IMR-90 (cell line): ENCODE results near the gene GPR157. TPM values are rescaled to one million over a fixed set of nuclear protein-coding genes. Genes with fewer than 3 reads are reported as not detected.

Experiments
- ATAC-seq: fragments of 200-7000 bp; cut with Tn5 transposase; 2 replicates; pipeline ENCODE4 v1.9.1; 2020; ENCODE audit warnings: low read depth, mild to moderate bottlenecking, moderate library complexity
- BruUV-seq: library from RNA; stranded (reverse); fragments of 400-500 nt; replicated peaks from 2 replicates; lab custom pipeline; 2021; lab: Mats Ljungman, UMichigan
- CTCF ChIA-PET: fragments of 300-600 bp; formaldehyde crosslinking; extraction: SDS; loops from one replicate; lab custom pipeline; 2021; ENCODE audit warnings: antibody characterized with exemption; lab: Yijun Ruan, JAX
- POLR2A ChIA-PET: fragments of 300-600 bp; sonication (Branson Sonifier 250); formaldehyde crosslinking; loops from one replicate; lab custom pipeline; 2022; ENCODE audit warnings: antibody characterized with exemption; ENCODE audit not compliant: unreplicated experiment; lab: Charles Lee
- DNase-seq: peaks from one replicate; pipeline ENCODE4 v3.0.0; 2013
- H2AFZ ChIP-seq: replicated peaks from 2 replicates; pipeline ENCODE3; 2013; ENCODE audit warnings: low read length, mild to moderate bottlenecking; ENCODE audit not compliant: poor library complexity
- H2AK5ac ChIP-seq: 2 replicates; pipeline ENCODE4 v1.6.1; 2013; ENCODE audit warnings: low read depth, low read length, inconsistent platforms
- H2AK9ac ChIP-seq: replicated peaks from 2 replicates; pipeline ENCODE3; 2013; ENCODE audit warnings: mild to moderate bottlenecking, low read depth, low read length, moderate library complexity; ENCODE audit not compliant: poor library complexity
- H2BK120ac ChIP-seq: 2 replicates; pipeline ENCODE4 v1.6.1; 2013; ENCODE audit warnings: low read depth, low read length, inconsistent platforms
- H2BK15ac ChIP-seq: 3 replicates; pipeline ENCODE4 v1.6.1; 2013; ENCODE audit warnings: low read depth, low read length, inconsistent platforms
- H2BK20ac ChIP-seq: 2 replicates; pipeline ENCODE4 v1.6.1; 2013; ENCODE audit warnings: low read depth, mild to moderate bottlenecking, inconsistent platforms, low read length, moderate library complexity
- H2BK5ac ChIP-seq: 2 replicates; pipeline ENCODE4 v1.6.1; 2013; ENCODE audit warnings: mild to moderate bottlenecking, low read depth, low read length, inconsistent platforms; ENCODE audit not compliant: poor library complexity, severe bottlenecking
- H3K14ac ChIP-seq: replicated peaks from 2 replicates; pipeline ENCODE4 v1.6.1; 2013; ENCODE audit warnings: low read depth, low read length, inconsistent platforms
- H3K18ac ChIP-seq: 2 replicates; pipeline ENCODE4 v1.6.1; 2013; ENCODE audit warnings: low read depth, low read length, control low read depth
- H3K23ac ChIP-seq: 2 replicates; pipeline ENCODE4 v1.6.1; 2013; ENCODE audit warnings: low read depth, low read length, inconsistent platforms
- H3K27ac ChIP-seq: 2 replicates; pipeline ENCODE4 v1.5.1; 2013; ENCODE audit warnings: mild to moderate bottlenecking, control low read depth, low read length; ENCODE audit not compliant: insufficient read depth
- H3K27me3 ChIP-seq: 2 replicates; pipeline ENCODE4 v1.6.1; 2013; ENCODE audit warnings: low read length; ENCODE audit not compliant: control insufficient read depth, insufficient read depth
- H3K36me3 ChIP-seq: 2 replicates; pipeline ENCODE4 v1.6.1; 2013; ENCODE audit warnings: low read length, mixed read lengths; ENCODE audit not compliant: control insufficient read depth, insufficient read depth
- H3K4ac ChIP-seq: 2 replicates; pipeline ENCODE4 v1.6.1; 2013; ENCODE audit warnings: low read depth, low read length, inconsistent platforms
- H3K4me1 ChIP-seq: 2 replicates; pipeline ENCODE4 v1.6.1; 2013; ENCODE audit warnings: low read length, mixed read lengths; ENCODE audit not compliant: control insufficient read depth, insufficient read depth
- H3K4me2 ChIP-seq: 2 replicates; pipeline ENCODE4 v1.6.1; 2013; ENCODE audit warnings: low read depth, mild to moderate bottlenecking, control low read depth, low read length, moderate library complexity
- H3K4me3 ChIP-seq: 2 replicates; pipeline ENCODE4 v1.5.1; 2013; ENCODE audit warnings: low read depth, mild to moderate bottlenecking, control low read depth, low read length, moderate library complexity; ENCODE audit not compliant: insufficient read depth
- H3K56ac ChIP-seq: 2 replicates; pipeline ENCODE4 v1.6.1; 2013; ENCODE audit warnings: low read length, inconsistent platforms; ENCODE audit not compliant: insufficient read depth; ENCODE audit errors: extremely low read depth
- H3K79me1 ChIP-seq, 2 experiments: 2 replicates each; pipeline ENCODE4 v1.6.1; 2013; ENCODE audit warnings: low read length in 2 of 2, inconsistent platforms in 1 of 2, low read depth in 1 of 2
- H3K9ac ChIP-seq: 2 replicates; pipeline ENCODE4 v1.6.1; 2013; ENCODE audit warnings: low read depth, low read length, control low read depth
- H3K9me1 ChIP-seq: 2 replicates; pipeline ENCODE4 v1.6.1; 2013; ENCODE audit warnings: low read length, inconsistent platforms; ENCODE audit not compliant: insufficient read depth
- H3K9me3 ChIP-seq: 2 replicates; pipeline ENCODE4 v1.6.1; 2013; ENCODE audit warnings: low read length; ENCODE audit not compliant: control insufficient read depth, insufficient read depth
- H4K20me1 ChIP-seq: 2 replicates; pipeline ENCODE4 v1.6.1; 2013; ENCODE audit warnings: low read length, inconsistent platforms; ENCODE audit not compliant: insufficient read depth
- H4K5ac ChIP-seq: 2 replicates; pipeline ENCODE4 v1.6.1; 2013; ENCODE audit warnings: mild to moderate bottlenecking, low read depth, low read length, control low read depth
- H4K8ac ChIP-seq, 2 experiments: 2 replicates each; pipeline ENCODE4 v1.6.1; 2013; ENCODE audit warnings: low read depth in 2 of 2, low read length in 2 of 2, control low read depth in 1 of 2, inconsistent platforms in 1 of 2
- H4K91ac ChIP-seq: 2 replicates; pipeline ENCODE4 v1.6.1; 2013; ENCODE audit warnings: low read depth, low read length, inconsistent platforms; ENCODE audit not compliant: insufficient read depth
- BHLHE40 ChIP-seq: fragments of 150-350 bp; IDR thresholded peaks from 2 replicates; pipeline ENCODE4 v1.6.1; 2016; ENCODE audit warnings: mild to moderate bottlenecking, low read depth, low read length
- CEBPB ChIP-seq: IDR thresholded peaks from 2 replicates; pipeline ENCODE4 v1.6.1; 2012; ENCODE audit warnings: low read depth, low read length, improper control_type of control experiment
- CHD1 ChIP-seq: IDR thresholded peaks from 2 replicates; pipeline ENCODE4 v1.6.1; 2012; ENCODE audit warnings: low read depth, low read length, improper control_type of control experiment
- CTCF ChIP-seq: conservative IDR thresholded peaks from 2 replicates; pipeline ENCODE4 v1.5.1; 2012; ENCODE audit warnings: mild to moderate bottlenecking, low read depth, low read length, improper control_type of control experiment
- ELK1 ChIP-seq: fragments of 150-350 bp; IDR thresholded peaks from 2 replicates; pipeline ENCODE4 v1.6.1; 2016; ENCODE audit warnings: low read depth, mild to moderate bottlenecking, low read length, moderate library complexity, borderline replicate concordance
- MAFK ChIP-seq: IDR thresholded peaks from 2 replicates; pipeline ENCODE4 v1.6.1; 2012; ENCODE audit warnings: low read depth, low read length, improper control_type of control experiment
- MAZ ChIP-seq: IDR thresholded peaks from 2 replicates; pipeline ENCODE4 v1.6.1; 2012; ENCODE audit warnings: low read depth, mild to moderate bottlenecking, low read length, improper control_type of control experiment, moderate library complexity, borderline replicate concordance
- MXI1 ChIP-seq: IDR thresholded peaks from 2 replicates; pipeline ENCODE4 v1.6.1; 2012; ENCODE audit warnings: low read depth, mild to moderate bottlenecking, low read length, moderate library complexity, borderline replicate concordance
- NFE2L2 ChIP-seq: fragments of 150-350 bp; IDR thresholded peaks from 2 replicates; pipeline ENCODE4 v1.6.1; 2016; ENCODE audit warnings: low read depth, mild to moderate bottlenecking, low read length
- POLR2A ChIP-seq: IDR thresholded peaks from 2 replicates; pipeline ENCODE4 v1.6.1; 2012; ENCODE audit warnings: mild to moderate bottlenecking, low read depth, low read length
- RAD21 ChIP-seq: IDR thresholded peaks from 2 replicates; pipeline ENCODE4 v1.6.1; 2012; ENCODE audit warnings: low read length, improper control_type of control experiment
- RCOR1 ChIP-seq: IDR thresholded peaks from 2 replicates; pipeline ENCODE4 v1.6.1; 2012; ENCODE audit warnings: mild to moderate bottlenecking, low read length, improper control_type of control experiment; ENCODE audit not compliant: insufficient replicate concordance
- RFX5 ChIP-seq: IDR thresholded peaks from 2 replicates; pipeline ENCODE4 v1.8.0; 2012; ENCODE audit warnings: low read depth, mild to moderate bottlenecking, low read length, moderate library complexity
- SMC3 ChIP-seq: fragments of 150-350 bp; IDR thresholded peaks from 2 replicates; pipeline ENCODE4 v1.6.1; 2016; ENCODE audit warnings: low read depth, mild to moderate bottlenecking, antibody characterized with exemption, low read length, moderate library complexity
- WGBS, 2 experiments: methylation state at CpG; one replicate each; pipeline versions ENCODE4 v1.1.5 to v1.1.7; 2013; ENCODE audit warnings: missing lambda C conversion rate in 2 of 2; ENCODE audit not compliant: insufficient read length in 1 of 2; ENCODE audit errors: extremely low coverage in 2 of 2; 5-methylcytosine and 5-hydroxymethylcytosine counted together
- dilution Hi-C: fragments of 300-500 bp; cut with HindIII; formaldehyde crosslinking; loops from one replicate; pipeline ENCODE4 v1.14.3; 2018; ENCODE audit warnings: low sequenced_read_pairs; ENCODE audit not compliant: unreplicated experiment
- in situ Hi-C: fragments of 300-500 bp; cut with MboI; formaldehyde crosslinking; loops from 3 replicates; pipeline ENCODE4 v1.14.3; 2019; ENCODE audit warnings: low sequenced_read_pairs, inconsistent platforms, mixed read lengths
- intact Hi-C: fragments of 100-400 bp; cut with micrococcal nuclease; formaldehyde crosslinking; loops from 2 replicates; pipeline ENCODE4 v1.10.0; 2022
- polyA plus RNA-seq, 3 experiments: library from polyadenylated mRNA; depleted of rRNA; stranded (reverse); fragments of >200 nt; gene quantifications; 2 replicates each; pipeline ENCODE4 v1.2.3, GENCODE V29; 2012; ENCODE audit warnings: low replicate concordance in 1 of 3
- total RNA-seq: library from RNA; depleted of rRNA; stranded (reverse); fragments of >200 nt; gene quantifications from 2 replicates; pipeline ENCODE4 v1.2.3, GENCODE V29; 2012

Gene GPR157
- total and polyA plus RNA-seq, 2 of the 4 experiments (the other 2 are of a cell fraction) = 1.8 to 2.7 TPM

GRCh38 chr1:9052272-9053049, 76.4 kb downstream of the GPR157 start:
- H4K8ac ChIP-seq = no peak overlapping the region
- H3K79me1 ChIP-seq = no peaks in the 10 kb centered on the region
- H4K91ac ChIP-seq = no peak overlapping the region
- H3K27ac ChIP-seq = no peak overlapping the region
- H3K4ac ChIP-seq = no peak overlapping the region
- H2AK9ac ChIP-seq = no peak overlapping the region
- POLR2A ChIA-PET = no interaction called here
- intact Hi-C loops = no loop called here
- no peaks in the 10 kb centered on the region for H4K20me1 ChIP-seq
- no peak overlapping the region for H2BK20ac ChIP-seq
- no peak overlapping the region for H4K5ac ChIP-seq
- in situ Hi-C loops = no loop called here
- H3K18ac ChIP-seq = no peak overlapping the region
- no peak for ATAC-seq
- peaks cover 25% of the 10 kb centered on the region for H3K27me3 ChIP-seq
- H2AK5ac ChIP-seq = no peak overlapping the region
- no peaks in the 10 kb centered on the region for H3K9me1 ChIP-seq
- CTCF ChIA-PET = no interaction called here
- no TSS peak for BruUV-seq
- TF ChIP-seq RCOR1 (no peak), NFE2L2 (no peak), CEBPB (no peak), CTCF (no peak), POLR2A (no peak), RAD21 (no peak), MAZ (no peak), MXI1 (no peak), RFX5 (no peak), ELK1 (no peak), CHD1 (no peak), BHLHE40 (no peak), MAFK (no peak), SMC3 (no peak)
- no peaks in the 10 kb centered on the region for H3K36me3 ChIP-seq
- no peaks in the 10 kb centered on the region for H3K9me3 ChIP-seq
- no peak overlapping the region for H3K14ac ChIP-seq
- H2BK120ac ChIP-seq = no peak overlapping the region
- no peak overlapping the region for H2BK15ac ChIP-seq
- H3K4me2 ChIP-seq = no peak overlapping the region
- DNase-seq = no peak
- no peak overlapping the region for H3K56ac ChIP-seq
- no peak overlapping the region for H3K23ac ChIP-seq
- no peaks in the 10 kb centered on the region for H3K4me1 ChIP-seq
- H2BK5ac ChIP-seq = no peak overlapping the region
- dilution Hi-C loops = no loop called here
- no peak overlapping the region for H2AFZ ChIP-seq
- H3K9ac ChIP-seq = no peak overlapping the region
- no peak overlapping the region for H3K4me3 ChIP-seq
- WGBS, 2 experiments = no CpG with 5 or more reads among the region's 6 CpGs
